HEK293 (cell line): ENCODE results near the gene PPFIA2.

ENCODE experiments used
- CTCF ChIA-PET: fragments of 350-600 bp; formaldehyde crosslinking; extraction: SDS; loops from one replicate; lab custom pipeline; 2021; ENCODE audit warnings: antibody characterized with exemption; lab: Yijun Ruan, JAX
- POLR2A ChIA-PET: fragments of 300-600 bp; formaldehyde crosslinking; extraction: SDS; loops from one replicate; lab custom pipeline; 2020; ENCODE audit warnings: antibody characterized with exemption, inconsistent platforms; lab: Yijun Ruan, JAX
- H3K27ac ChIP-seq: fragments of 200-500 bp; sonication (Bioruptor generic); 2 replicates; pipeline ENCODE4 v1.5.1; 2014; ENCODE audit warnings: low read depth, low read length, control low read depth, inconsistent platforms; ENCODE audit errors: extremely low read depth
- H3K36me3 ChIP-seq, 2 experiments: fragments of 200-500 bp in 1 of 2; sonication (Bioruptor generic) in 1 of 2; 1 replicate in 1 of 2; 2 replicates in 1 of 2; pipeline ENCODE4 v1.5.1; 2014 to 2017; ENCODE audit warnings: inconsistent platforms in 2 of 2, low read length in 2 of 2; ENCODE audit not compliant: control insufficient read depth in 2 of 2, insufficient read depth in 1 of 2
- H3K4me1 ChIP-seq: fragments of 200-500 bp; sonication (Bioruptor generic); 2 replicates; pipeline ENCODE4 v1.5.1; 2014; ENCODE audit warnings: mild to moderate bottlenecking, low read length, inconsistent platforms; ENCODE audit not compliant: control insufficient read depth, insufficient read depth
- H3K4me3 ChIP-seq: 2 replicates; pipeline ENCODE4 v1.5.1; 2011; ENCODE audit warnings: low read depth, mild to moderate bottlenecking, control low read depth, low read length, moderate library complexity
- H3K9me3 ChIP-seq: fragments of 200-500 bp; sonication (Bioruptor generic); 2 replicates; pipeline ENCODE4 v1.5.1; 2014; ENCODE audit warnings: low read depth, low read length, inconsistent platforms; ENCODE audit not compliant: control insufficient read depth, insufficient read depth
- FEZF1 ChIP-seq: fragments of 450-650 bp; formaldehyde crosslinking; IDR thresholded peaks from 2 replicates; pipeline ENCODE4 v1.5.1; 2016; ENCODE audit warnings: missing biosample characterization, missing genetic modification characterization
- KLF10 ChIP-seq: fragments of 450-650 bp; IDR thresholded peaks from 2 replicates; pipeline ENCODE4 v1.5.1; 2018; ENCODE audit warnings: missing biosample characterization, mild to moderate bottlenecking, missing genetic modification characterization
- MEIS1 ChIP-seq: sonication (generic); formaldehyde crosslinking; IDR thresholded peaks from 2 replicates; pipeline ENCODE4 v1.8.1; 2022; ENCODE audit warnings: missing genetic modification reagents, mild to moderate bottlenecking, borderline replicate concordance
- OSR2 ChIP-seq: fragments of 450-650 bp; formaldehyde crosslinking; IDR thresholded peaks from 2 replicates; pipeline ENCODE4 v1.5.1; 2016; ENCODE audit warnings: missing biosample characterization, missing genetic modification characterization
- PRDM10 ChIP-seq: fragments of 450-650 bp; formaldehyde crosslinking; IDR thresholded peaks from 2 replicates; pipeline ENCODE4 v1.5.1; 2016; ENCODE audit warnings: missing biosample characterization, missing genetic modification characterization
- RBAK ChIP-seq: fragments of 450-650 bp; formaldehyde crosslinking; IDR thresholded peaks from 2 replicates; pipeline ENCODE4 v1.5.1; 2016; ENCODE audit warnings: missing biosample characterization, missing genetic modification characterization
- SP7 ChIP-seq: fragments of 450-650 bp; formaldehyde crosslinking; IDR thresholded peaks from 2 replicates; pipeline ENCODE4 v1.5.1; 2016; ENCODE audit warnings: missing biosample characterization, missing genetic modification characterization
- ZFHX2 ChIP-seq: fragments of 450-650 bp; formaldehyde crosslinking; conservative IDR thresholded peaks from 2 replicates; pipeline ENCODE4 v1.5.1; 2016; ENCODE audit warnings: missing biosample characterization, missing genetic modification characterization
- ZIC2 ChIP-seq: fragments of 450-650 bp; formaldehyde crosslinking; IDR thresholded peaks from 2 replicates; pipeline ENCODE4 v1.5.1; 2016; ENCODE audit warnings: missing biosample characterization, missing genetic modification characterization
- ZNF10 ChIP-seq: fragments of 450-650 bp; formaldehyde crosslinking; IDR thresholded peaks from 2 replicates; pipeline ENCODE4 v1.5.1; 2017; ENCODE audit warnings: missing biosample characterization, missing genetic modification characterization
- ZNF112 ChIP-seq: fragments of 450-650 bp; formaldehyde crosslinking; IDR thresholded peaks from 2 replicates; pipeline ENCODE4 v1.5.0; 2017; ENCODE audit warnings: missing biosample characterization, missing genetic modification characterization
- ZNF202 ChIP-seq: fragments of 450-650 bp; formaldehyde crosslinking; IDR thresholded peaks from 2 replicates; pipeline ENCODE4 v1.5.1; 2016; ENCODE audit warnings: missing biosample characterization, missing genetic modification characterization, borderline replicate concordance
- ZNF341 ChIP-seq: fragments of 450-650 bp; formaldehyde crosslinking; IDR thresholded peaks from 2 replicates; pipeline ENCODE4; 2016; ENCODE audit warnings: low read depth, missing biosample characterization, missing genetic modification characterization
- ZNF404 ChIP-seq: fragments of 450-650 bp; formaldehyde crosslinking; IDR thresholded peaks from 2 replicates; pipeline ENCODE4 v1.5.1; 2017; ENCODE audit warnings: missing biosample characterization, missing genetic modification characterization
- ZNF549 ChIP-seq: fragments of 450-650 bp; IDR thresholded peaks from 2 replicates; pipeline ENCODE4 v1.5.1; 2018; ENCODE audit warnings: missing biosample characterization, missing genetic modification characterization, mild to moderate bottlenecking, inconsistent platforms, moderate library complexity
- ZNF621 ChIP-seq: fragments of 450-650 bp; formaldehyde crosslinking; IDR thresholded peaks from 2 replicates; pipeline ENCODE4 v1.5.1; 2017; ENCODE audit warnings: missing biosample characterization, missing genetic modification characterization
- ZNF654 ChIP-seq: fragments of 450-650 bp; formaldehyde crosslinking; IDR thresholded peaks from 2 replicates; pipeline ENCODE4 v1.5.1; 2016; ENCODE audit warnings: low read depth, missing biosample characterization, missing genetic modification characterization
- TF ChIP-seq, protein P1 (sequence below): fragments of 450-650 bp; formaldehyde crosslinking; IDR thresholded peaks from 2 replicates; pipeline ENCODE4; 2016; ENCODE audit warnings: missing biosample characterization, missing genetic modification characterization
- TF ChIP-seq, protein P2 (sequence below): fragments of 450-650 bp; formaldehyde crosslinking; IDR thresholded peaks from 2 replicates; pipeline ENCODE4 v1.5.1; 2016; ENCODE audit warnings: missing biosample characterization, missing genetic modification characterization
- TF ChIP-seq, protein P3 (sequence below): fragments of 450-650 bp; formaldehyde crosslinking; IDR thresholded peaks from 2 replicates; pipeline ENCODE4 v1.5.1; 2016; ENCODE audit warnings: missing biosample characterization, missing genetic modification characterization

PPFIA2 gene

DNA sequence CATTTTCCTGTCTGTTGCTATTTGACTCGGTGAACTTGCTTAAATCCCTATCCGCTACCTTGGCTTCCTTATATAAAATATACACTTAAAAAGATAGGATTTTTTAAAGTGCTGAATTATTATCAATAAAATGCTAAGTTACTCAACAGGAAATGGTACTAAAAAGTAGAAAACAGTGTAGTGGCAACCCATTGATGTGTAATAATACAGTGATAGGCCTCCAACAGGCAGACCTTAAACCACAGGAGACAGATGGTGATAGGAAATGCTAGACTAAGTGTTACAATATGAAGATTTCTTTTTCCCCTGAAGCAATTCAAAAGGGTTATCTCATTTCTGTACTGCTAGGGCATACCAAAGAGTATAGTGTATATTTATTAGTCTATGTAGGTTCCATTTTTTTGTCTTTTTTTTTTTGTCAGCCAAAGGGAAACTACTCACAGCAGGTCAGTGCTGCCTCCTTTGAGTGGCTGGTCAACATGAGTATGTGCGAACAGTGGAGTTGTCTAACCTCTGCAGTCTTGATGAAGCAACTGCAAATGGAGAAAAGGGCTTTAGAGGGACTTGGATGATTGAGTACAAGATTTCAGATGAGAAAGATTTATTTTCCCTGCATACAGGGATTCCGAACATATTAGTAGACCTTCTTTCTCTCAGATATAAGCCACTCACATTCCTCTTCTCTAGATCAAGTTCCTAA is 497.5 kb downstream of the PPFIA2 start:
- no peak overlapping the region for H3K27ac ChIP-seq
- CTCF ChIA-PET, result no interaction called here

More for the DNA sequence above, 497.5 kb downstream of the PPFIA2 start:
- Histone ChIP-seq H3K9me3 (no peaks in the 10 kb centered on the region), H3K4me3 (no peak overlapping the region), H3K36me3 (no peaks in the 10 kb centered on the region), H3K4me1 (no peaks in the 10 kb centered on the region)
- POLR2A ChIA-PET, result no interaction called here
- TF ChIP-seq, protein P1, sequence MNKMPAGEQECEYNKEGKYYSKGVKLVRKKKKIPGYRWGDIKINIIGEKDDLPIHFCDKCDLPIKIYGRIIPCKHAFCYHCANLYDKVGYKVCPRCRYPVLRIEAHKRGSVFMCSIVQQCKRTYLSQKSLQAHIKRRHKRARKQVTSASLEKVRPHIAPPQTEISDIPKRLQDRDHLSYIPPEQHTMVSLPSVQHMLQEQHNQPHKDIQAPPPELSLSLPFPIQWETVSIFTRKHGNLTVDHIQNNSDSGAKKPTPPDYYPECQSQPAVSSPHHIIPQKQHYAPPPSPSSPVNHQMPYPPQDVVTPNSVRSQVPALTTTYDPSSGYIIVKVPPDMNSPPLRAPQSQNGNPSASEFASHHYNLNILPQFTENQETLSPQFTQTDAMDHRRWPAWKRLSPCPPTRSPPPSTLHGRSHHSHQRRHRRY (tag by site-specific recombination), result no peak
- TF ChIP-seq ZNF621 (no peak), ZIC2 (tag by site-specific recombination) (no peak), ZNF202 (tag by site-specific recombination) (no peak), ZNF549 (no peak), ZNF10 (no peak), OSR2 (tag by site-specific recombination) (no peak), MEIS1 (CRISPR knock-in tag) (no peak), SP7 (tag by site-specific recombination) (no peak), ZFHX2 (tag by site-specific recombination) (no peak), ZNF654 (tag by site-specific recombination) (no peak), PRDM10 (tag by site-specific recombination) (no peak), ZNF112 (tag by site-specific recombination) (no peak), ZNF341 (tag by site-specific recombination) (no peak), ZNF404 (no peak), RBAK (tag by site-specific recombination) (no peak), FEZF1 (tag by site-specific recombination) (no peak), KLF10 (no peak)
- TF ChIP-seq, protein P2, sequence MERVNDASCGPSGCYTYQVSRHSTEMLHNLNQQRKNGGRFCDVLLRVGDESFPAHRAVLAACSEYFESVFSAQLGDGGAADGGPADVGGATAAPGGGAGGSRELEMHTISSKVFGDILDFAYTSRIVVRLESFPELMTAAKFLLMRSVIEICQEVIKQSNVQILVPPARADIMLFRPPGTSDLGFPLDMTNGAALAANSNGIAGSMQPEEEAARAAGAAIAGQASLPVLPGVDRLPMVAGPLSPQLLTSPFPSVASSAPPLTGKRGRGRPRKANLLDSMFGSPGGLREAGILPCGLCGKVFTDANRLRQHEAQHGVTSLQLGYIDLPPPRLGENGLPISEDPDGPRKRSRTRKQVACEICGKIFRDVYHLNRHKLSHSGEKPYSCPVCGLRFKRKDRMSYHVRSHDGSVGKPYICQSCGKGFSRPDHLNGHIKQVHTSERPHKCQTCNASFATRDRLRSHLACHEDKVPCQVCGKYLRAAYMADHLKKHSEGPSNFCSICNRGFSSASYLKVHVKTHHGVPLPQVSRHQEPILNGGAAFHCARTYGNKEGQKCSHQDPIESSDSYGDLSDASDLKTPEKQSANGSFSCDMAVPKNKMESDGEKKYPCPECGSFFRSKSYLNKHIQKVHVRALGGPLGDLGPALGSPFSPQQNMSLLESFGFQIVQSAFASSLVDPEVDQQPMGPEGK (tag by site-specific recombination), result no peak
- TF ChIP-seq, protein P3, sequence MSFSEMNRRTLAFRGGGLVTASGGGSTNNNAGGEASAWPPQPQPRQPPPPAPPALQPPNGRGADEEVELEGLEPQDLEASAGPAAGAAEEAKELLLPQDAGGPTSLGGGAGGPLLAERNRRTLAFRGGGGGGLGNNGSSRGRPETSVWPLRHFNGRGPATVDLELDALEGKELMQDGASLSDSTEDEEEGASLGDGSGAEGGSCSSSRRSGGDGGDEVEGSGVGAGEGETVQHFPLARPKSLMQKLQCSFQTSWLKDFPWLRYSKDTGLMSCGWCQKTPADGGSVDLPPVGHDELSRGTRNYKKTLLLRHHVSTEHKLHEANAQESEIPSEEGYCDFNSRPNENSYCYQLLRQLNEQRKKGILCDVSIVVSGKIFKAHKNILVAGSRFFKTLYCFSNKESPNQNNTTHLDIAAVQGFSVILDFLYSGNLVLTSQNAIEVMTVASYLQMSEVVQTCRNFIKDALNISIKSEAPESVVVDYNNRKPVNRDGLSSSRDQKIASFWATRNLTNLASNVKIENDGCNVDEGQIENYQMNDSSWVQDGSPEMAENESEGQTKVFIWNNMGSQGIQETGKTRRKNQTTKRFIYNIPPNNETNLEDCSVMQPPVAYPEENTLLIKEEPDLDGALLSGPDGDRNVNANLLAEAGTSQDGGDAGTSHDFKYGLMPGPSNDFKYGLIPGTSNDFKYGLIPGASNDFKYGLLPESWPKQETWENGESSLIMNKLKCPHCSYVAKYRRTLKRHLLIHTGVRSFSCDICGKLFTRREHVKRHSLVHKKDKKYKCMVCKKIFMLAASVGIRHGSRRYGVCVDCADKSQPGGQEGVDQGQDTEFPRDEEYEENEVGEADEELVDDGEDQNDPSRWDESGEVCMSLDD (tag by site-specific recombination), result no peak
